Measurements from ENCODE around the gene STARD8. TPM values are rescaled to one million over a fixed set of nuclear protein-coding genes. Genes with fewer than 3 reads are reported as not detected.

Gene STARD8
- total and polyA plus RNA-seq, 2 donors (not counting 1 experiment from before 2014, with no cell fraction given), result 0.33 to 0.54 TPM

DNA sequence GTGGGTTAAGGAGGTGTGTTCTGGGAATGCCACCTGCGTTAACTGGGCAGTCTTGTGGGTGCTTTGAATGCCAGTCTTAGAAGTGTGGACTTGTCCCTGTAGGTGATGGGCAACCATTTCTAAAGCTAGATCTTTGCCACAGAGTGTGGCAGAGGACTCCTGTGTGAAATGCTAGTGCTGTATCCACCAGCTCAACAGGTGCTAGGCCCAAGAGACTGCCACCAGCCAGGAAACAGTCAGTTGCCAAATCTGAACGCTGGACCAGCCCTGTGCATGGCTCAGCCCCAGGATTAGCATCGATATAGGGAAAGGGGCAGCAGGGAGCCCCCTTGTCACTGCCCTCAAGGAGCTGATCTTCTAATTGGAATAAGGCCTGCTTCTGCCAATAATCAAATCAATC lies 35.3 kb downstream of the STARD8 start:
- CTCF ChIA-PET, result no interaction called here

DNA sequence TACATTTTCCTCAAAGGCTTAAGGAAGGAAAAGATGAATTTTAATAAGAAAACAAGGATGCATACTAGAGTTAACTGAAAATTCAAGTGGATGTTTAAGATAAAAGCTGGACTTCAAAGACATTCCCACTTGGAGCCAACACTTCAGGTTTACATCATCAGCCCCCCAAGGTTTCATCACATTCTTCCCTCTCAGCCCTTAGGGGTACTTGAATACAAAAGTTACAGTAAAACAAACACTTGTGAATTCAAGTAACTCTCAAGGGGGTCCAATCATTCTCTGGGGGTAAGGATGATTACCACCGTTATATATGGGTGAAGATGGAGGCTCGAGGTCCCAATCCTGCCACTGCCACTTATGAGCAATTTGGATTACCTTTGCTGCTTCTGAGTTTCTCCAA lies 36.1 kb downstream of the STARD8 start:
- H3K27me3 ChIP-seq (replicated peaks in 1 of 4; ENCODE audit: control extremely low read depth in 1 of 4, control insufficient read depth in 3 of 4, insufficient read depth in 4 of 4, low read length in 3 of 4), result peaks cover 0 to 7% (median 0%) of the 10 kb centered on the region in 4 experiments

More for the DNA sequence above, 35.3 kb downstream of the STARD8 start:
- Histone ChIP-seq H4K20me1 (ENCODE audit: control insufficient read depth, insufficient read depth, low read length, poor library complexity, severe bottlenecking) (no peaks in the 10 kb centered on the region), H3K9me3 (ENCODE audit: control extremely low read depth in 1 of 3, control insufficient read depth in 2 of 3, insufficient read depth in 1 of 3, low read length in 2 of 3) (no peaks in the 10 kb centered on the region), H3K27ac (ENCODE audit: low read length in 2 of 2) (no peak overlapping the region), H3K4me1 (ENCODE audit: control insufficient read depth in 2 of 2, insufficient read depth in 2 of 2, low read length in 2 of 2) (peaks cover 0 to 7% of the 10 kb centered on the region in 2 donors), H3K4me3 (ENCODE audit: control extremely low read depth in 1 of 5, extremely low read depth in 1 of 5, insufficient read depth in 1 of 5, low read depth in 2 of 5, low read length in 4 of 5) (no peak overlapping the region), H3K4me2 (replicated peaks; ENCODE audit: low read depth, low read length, poor library complexity, severe bottlenecking) (no peak overlapping the region), H2AFZ (ENCODE audit: insufficient read depth, low read depth, low read length, poor library complexity, severe bottlenecking) (no peak overlapping the region), H3K27me3 (replicated peaks in 1 of 4; ENCODE audit: control extremely low read depth in 1 of 4, control insufficient read depth in 3 of 4, insufficient read depth in 4 of 4, low read length in 3 of 4) (peaks cover 0 to 5% (median 0%) of the 10 kb centered on the region in 4 experiments), H3K9ac (ENCODE audit: low read length) (no peak overlapping the region), H3K36me3 (replicated peaks in 1 of 2; ENCODE audit: control extremely low read depth in 1 of 2, control insufficient read depth in 1 of 2, extremely low read depth in 1 of 2, insufficient read depth in 2 of 2, low read length in 1 of 2) (no peaks in the 10 kb centered on the region), H3K79me2 (ENCODE audit: control insufficient read depth, insufficient read depth, low read length) (no peaks in the 10 kb centered on the region)
- DNase-seq, result no peak
- Mint-ChIP-seq H3K4me3 (no peak overlapping the region), H3K4me1 (peaks cover 13% of the 10 kb centered on the region), H3K27ac (no peak overlapping the region), H3K9me3 (ENCODE audit: insufficient read depth) (no peaks in the 10 kb centered on the region), H3K27me3 (peaks cover 9% of the 10 kb centered on the region)
- ATAC-seq (ENCODE audit: low read depth), result no peak
- intact Hi-C loops (cut with micrococcal nuclease), result no loop called here
- POLR2A ChIA-PET, result no interaction called here
- 80% methylated on average over 1 of the region's 3 CpGs for WGBS (ENCODE audit: insufficient coverage)
- TF ChIP-seq EZH2 (IDR thresholded peaks at IDR 0.05; ENCODE audit: borderline replicate concordance, insufficient read depth, low read depth, low read length, poor library complexity, severe bottlenecking), result no peak
- TF ChIP-seq, protein P1, sequence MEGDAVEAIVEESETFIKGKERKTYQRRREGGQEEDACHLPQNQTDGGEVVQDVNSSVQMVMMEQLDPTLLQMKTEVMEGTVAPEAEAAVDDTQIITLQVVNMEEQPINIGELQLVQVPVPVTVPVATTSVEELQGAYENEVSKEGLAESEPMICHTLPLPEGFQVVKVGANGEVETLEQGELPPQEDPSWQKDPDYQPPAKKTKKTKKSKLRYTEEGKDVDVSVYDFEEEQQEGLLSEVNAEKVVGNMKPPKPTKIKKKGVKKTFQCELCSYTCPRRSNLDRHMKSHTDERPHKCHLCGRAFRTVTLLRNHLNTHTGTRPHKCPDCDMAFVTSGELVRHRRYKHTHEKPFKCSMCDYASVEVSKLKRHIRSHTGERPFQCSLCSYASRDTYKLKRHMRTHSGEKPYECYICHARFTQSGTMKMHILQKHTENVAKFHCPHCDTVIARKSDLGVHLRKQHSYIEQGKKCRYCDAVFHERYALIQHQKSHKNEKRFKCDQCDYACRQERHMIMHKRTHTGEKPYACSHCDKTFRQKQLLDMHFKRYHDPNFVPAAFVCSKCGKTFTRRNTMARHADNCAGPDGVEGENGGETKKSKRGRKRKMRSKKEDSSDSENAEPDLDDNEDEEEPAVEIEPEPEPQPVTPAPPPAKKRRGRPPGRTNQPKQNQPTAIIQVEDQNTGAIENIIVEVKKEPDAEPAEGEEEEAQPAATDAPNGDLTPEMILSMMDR (IDR thresholded peaks at IDR 0.05), result no peak

More for the DNA sequence above, 36.1 kb downstream of the STARD8 start:
- Histone ChIP-seq H3K9me3 (ENCODE audit: control extremely low read depth in 1 of 3, control insufficient read depth in 2 of 3, insufficient read depth in 1 of 3, low read length in 2 of 3) (no peaks in the 10 kb centered on the region), H3K9ac (ENCODE audit: low read length) (no peak overlapping the region), H3K4me3 (ENCODE audit: control extremely low read depth in 1 of 5, extremely low read depth in 1 of 5, insufficient read depth in 1 of 5, low read depth in 2 of 5, low read length in 4 of 5) (no peak overlapping the region), H4K20me1 (ENCODE audit: control insufficient read depth, insufficient read depth, low read length, poor library complexity, severe bottlenecking) (no peaks in the 10 kb centered on the region), H3K36me3 (replicated peaks in 1 of 2; ENCODE audit: control extremely low read depth in 1 of 2, control insufficient read depth in 1 of 2, extremely low read depth in 1 of 2, insufficient read depth in 2 of 2, low read length in 1 of 2) (no peaks in the 10 kb centered on the region), H3K27ac (ENCODE audit: low read length in 2 of 2) (no peak overlapping the region), H2AFZ (ENCODE audit: insufficient read depth, low read depth, low read length, poor library complexity, severe bottlenecking) (no peak overlapping the region), H3K4me1 (ENCODE audit: control insufficient read depth in 2 of 2, insufficient read depth in 2 of 2, low read length in 2 of 2) (peaks cover 0 to 7% of the 10 kb centered on the region in 2 donors), H3K4me2 (replicated peaks; ENCODE audit: low read depth, low read length, poor library complexity, severe bottlenecking) (no peak overlapping the region), H3K79me2 (ENCODE audit: control insufficient read depth, insufficient read depth, low read length) (no peaks in the 10 kb centered on the region)
- ChIA-PET POLR2A (no interaction called here), CTCF (no interaction called here)
- DNase-seq, result no peak
- no peaks in the 10 kb centered on the region for H3K9me3 Mint-ChIP-seq (ENCODE audit: insufficient read depth)
- TF ChIP-seq, protein P1 (IDR thresholded peaks at IDR 0.05), result no peak
- TF ChIP-seq EZH2 (IDR thresholded peaks at IDR 0.05; ENCODE audit: borderline replicate concordance, insufficient read depth, low read depth, low read length, poor library complexity, severe bottlenecking), result no peak
- H3K27ac Mint-ChIP-seq, result no peak overlapping the region
- peaks cover 9% of the 10 kb centered on the region for H3K27me3 Mint-ChIP-seq
- ATAC-seq (ENCODE audit: low read depth), result no peak
- WGBS (ENCODE audit: insufficient coverage), result no CpG with 5 or more reads among the region's 2 CpGs
- peaks cover 13% of the 10 kb centered on the region for H3K4me1 Mint-ChIP-seq
- H3K4me3 Mint-ChIP-seq, result no peak overlapping the region
- intact Hi-C loops (cut with micrococcal nuclease), result no loop called here

Measured in B cell (primary cell).